ENCODE results near the gene CDH4. TPM values are rescaled to one million over a fixed set of nuclear protein-coding genes. Genes with fewer than 3 reads are reported as not detected.

The CDH4 gene
- total RNA-seq, 1 donor from 2014 or later: 0.99 TPM

DNA sequence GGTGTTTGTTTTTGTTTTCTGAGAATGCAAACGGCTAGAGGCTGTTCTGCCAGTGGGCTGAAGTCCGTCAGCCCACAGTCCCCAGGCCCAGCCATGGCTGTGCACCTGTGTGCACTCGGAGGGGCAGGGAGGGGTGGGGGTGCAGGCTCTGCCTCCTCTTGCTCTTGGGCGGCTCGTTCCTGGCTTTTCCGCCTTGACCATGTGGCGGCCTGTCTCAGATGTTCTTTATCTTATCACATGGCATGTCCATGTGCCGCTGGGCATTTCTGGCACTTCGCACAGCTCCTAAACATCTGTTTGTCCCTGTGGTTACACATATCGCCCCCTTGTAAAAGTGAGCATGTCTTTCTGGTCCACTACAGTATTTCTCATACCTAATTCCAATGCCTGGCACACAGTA is 137.0 kb downstream of the CDH4 start:
- Mint-ChIP-seq H3K36me3 (ENCODE audit: low read depth) (peaks cover 2% of the 10 kb centered on the region), H3K9me3 (ENCODE audit: low read depth) (peaks cover 6% of the 10 kb centered on the region), H3K4me1 (ENCODE audit: low read depth) (peaks cover 8% of the 10 kb centered on the region), H3K27ac (ENCODE audit: unreplicated experiment) (no peak overlapping the region), H3K27me3 (ENCODE audit: low read depth) (no peaks in the 10 kb centered on the region), H3K4me3 (ENCODE audit: unreplicated experiment) (no peak overlapping the region)
- DNase-seq (ENCODE audit: low spot score): no peak
- TF ChIP-seq, protein P1, sequence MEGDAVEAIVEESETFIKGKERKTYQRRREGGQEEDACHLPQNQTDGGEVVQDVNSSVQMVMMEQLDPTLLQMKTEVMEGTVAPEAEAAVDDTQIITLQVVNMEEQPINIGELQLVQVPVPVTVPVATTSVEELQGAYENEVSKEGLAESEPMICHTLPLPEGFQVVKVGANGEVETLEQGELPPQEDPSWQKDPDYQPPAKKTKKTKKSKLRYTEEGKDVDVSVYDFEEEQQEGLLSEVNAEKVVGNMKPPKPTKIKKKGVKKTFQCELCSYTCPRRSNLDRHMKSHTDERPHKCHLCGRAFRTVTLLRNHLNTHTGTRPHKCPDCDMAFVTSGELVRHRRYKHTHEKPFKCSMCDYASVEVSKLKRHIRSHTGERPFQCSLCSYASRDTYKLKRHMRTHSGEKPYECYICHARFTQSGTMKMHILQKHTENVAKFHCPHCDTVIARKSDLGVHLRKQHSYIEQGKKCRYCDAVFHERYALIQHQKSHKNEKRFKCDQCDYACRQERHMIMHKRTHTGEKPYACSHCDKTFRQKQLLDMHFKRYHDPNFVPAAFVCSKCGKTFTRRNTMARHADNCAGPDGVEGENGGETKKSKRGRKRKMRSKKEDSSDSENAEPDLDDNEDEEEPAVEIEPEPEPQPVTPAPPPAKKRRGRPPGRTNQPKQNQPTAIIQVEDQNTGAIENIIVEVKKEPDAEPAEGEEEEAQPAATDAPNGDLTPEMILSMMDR (IDR thresholded peaks at IDR 0.05): no peak

DNA sequence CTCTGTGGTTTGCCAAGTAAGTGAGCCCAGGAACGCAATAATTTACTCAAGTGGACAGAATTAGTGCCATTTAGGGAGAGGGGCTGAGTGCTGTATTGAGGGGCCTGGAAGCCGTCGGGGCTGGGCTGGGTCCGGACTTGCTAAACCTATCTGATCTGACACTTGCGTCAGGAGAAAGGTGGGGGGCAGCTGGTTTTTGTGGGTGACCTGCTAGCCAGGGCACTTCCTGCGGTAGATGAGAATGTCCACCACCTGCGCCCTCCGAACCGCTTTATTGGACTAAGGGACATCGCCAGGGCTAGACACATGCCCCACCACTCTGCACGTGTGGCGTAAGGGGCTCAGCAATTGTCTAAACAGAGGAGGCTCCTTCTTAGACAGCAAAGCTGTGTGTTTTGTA is 139.1 kb downstream of the CDH4 start:
- Mint-ChIP-seq H3K4me1 (ENCODE audit: low read depth) (peaks cover 8% of the 10 kb centered on the region), H3K27me3 (ENCODE audit: low read depth) (no peaks in the 10 kb centered on the region), H3K36me3 (ENCODE audit: low read depth) (no peaks in the 10 kb centered on the region), H3K9me3 (ENCODE audit: low read depth) (no peaks in the 10 kb centered on the region), H3K4me3 (ENCODE audit: unreplicated experiment) (no peak overlapping the region), H3K27ac (ENCODE audit: unreplicated experiment) (no peak overlapping the region)
- DNase-seq (ENCODE audit: low spot score): no peak
- TF ChIP-seq, protein P1 (IDR thresholded peaks at IDR 0.05): no peak

DNA sequence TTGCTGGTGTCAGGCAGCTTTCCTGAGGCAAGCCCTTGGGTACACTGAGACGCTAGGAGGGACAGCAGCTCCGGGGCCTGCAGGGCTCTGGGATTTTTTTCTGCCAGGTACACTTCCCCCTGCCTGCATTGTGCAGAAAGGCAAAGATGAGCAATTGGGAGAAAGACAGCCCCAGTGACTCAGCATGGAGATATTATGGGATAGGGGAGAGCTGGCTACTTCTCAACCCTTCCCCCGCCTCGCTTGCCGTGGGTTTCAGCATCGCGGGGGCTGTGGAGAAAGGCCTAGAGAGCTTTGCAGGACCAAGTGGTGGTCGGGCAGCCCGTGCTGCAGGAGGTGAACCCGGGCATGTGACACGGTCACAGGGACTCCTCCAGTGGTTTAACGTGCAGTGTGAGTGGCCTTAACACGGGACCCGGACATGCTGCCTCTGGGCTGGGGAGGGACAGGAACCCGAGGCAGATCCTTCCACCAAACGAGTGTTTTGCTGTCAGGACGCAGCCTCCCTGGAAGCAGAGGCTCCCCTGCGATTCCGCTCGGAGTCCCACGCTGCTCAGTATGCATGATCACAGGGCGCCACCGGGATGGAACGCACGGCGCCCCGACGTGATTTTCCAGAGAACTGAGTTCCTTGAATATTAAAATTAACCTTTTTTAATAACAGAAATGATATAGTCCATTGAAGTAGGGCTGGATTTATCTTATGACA is 139.9 kb downstream of the CDH4 start:
- no peak overlapping the region for H3K27ac Mint-ChIP-seq (ENCODE audit: unreplicated experiment)
- H3K4me3 Mint-ChIP-seq (ENCODE audit: unreplicated experiment): no peak overlapping the region
- no peak for DNase-seq (ENCODE audit: low spot score)
- TF ChIP-seq, protein P1 (IDR thresholded peaks at IDR 0.05): no peak
- H3K36me3 Mint-ChIP-seq (ENCODE audit: low read depth): no peaks in the 10 kb centered on the region
- H3K27me3 Mint-ChIP-seq (ENCODE audit: low read depth): no peaks in the 10 kb centered on the region
- no peaks in the 10 kb centered on the region for H3K9me3 Mint-ChIP-seq (ENCODE audit: low read depth)
- peaks cover 8% of the 10 kb centered on the region for H3K4me1 Mint-ChIP-seq (ENCODE audit: low read depth)

DNA sequence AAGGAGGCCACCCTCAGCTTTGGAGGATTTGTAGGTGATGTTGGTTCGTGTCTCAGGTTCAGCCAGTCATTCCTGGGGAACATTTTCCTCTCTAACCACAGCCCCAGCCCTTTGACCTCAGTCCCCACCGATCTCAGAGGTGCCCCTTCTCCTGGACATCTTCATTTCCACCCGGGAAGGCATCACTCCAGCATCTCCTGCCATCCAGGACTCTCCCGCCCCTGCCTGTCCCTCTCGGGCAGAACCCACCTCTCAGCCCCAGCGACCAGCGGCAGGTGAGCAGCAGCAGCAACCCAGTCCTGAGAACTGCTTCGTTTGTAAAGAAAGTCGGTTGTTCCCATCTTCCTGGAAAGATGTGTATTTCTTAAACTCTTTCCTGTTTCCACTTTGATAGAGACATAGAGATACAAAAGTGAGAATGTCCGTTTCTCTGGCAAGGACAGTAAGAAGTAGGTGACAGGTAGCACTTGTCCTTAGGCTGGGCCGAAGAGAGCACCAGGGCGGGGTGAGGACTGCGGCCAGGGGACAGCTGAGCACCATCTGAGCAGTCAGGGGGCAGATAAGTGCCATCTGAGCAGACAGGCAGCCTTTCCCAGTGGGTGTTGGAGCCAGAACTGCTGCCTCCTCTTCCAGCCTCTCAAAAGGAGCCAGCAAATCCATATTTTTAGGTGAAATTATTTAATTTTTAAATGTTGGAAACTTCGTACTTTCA is 142.2 kb downstream of the CDH4 start:
- H3K27me3 Mint-ChIP-seq (ENCODE audit: low read depth): no peaks in the 10 kb centered on the region
- no peak overlapping the region for H3K27ac Mint-ChIP-seq (ENCODE audit: unreplicated experiment)
- no peaks in the 10 kb centered on the region for H3K4me1 Mint-ChIP-seq (ENCODE audit: low read depth)
- DNase-seq (ENCODE audit: low spot score): peak; percentile 59
- H3K9me3 Mint-ChIP-seq (ENCODE audit: low read depth): no peaks in the 10 kb centered on the region
- no peaks in the 10 kb centered on the region for H3K36me3 Mint-ChIP-seq (ENCODE audit: low read depth)
- TF ChIP-seq, protein P1 (IDR thresholded peaks at IDR 0.05): no peak
- no peak overlapping the region for H3K4me3 Mint-ChIP-seq (ENCODE audit: unreplicated experiment)

DNA sequence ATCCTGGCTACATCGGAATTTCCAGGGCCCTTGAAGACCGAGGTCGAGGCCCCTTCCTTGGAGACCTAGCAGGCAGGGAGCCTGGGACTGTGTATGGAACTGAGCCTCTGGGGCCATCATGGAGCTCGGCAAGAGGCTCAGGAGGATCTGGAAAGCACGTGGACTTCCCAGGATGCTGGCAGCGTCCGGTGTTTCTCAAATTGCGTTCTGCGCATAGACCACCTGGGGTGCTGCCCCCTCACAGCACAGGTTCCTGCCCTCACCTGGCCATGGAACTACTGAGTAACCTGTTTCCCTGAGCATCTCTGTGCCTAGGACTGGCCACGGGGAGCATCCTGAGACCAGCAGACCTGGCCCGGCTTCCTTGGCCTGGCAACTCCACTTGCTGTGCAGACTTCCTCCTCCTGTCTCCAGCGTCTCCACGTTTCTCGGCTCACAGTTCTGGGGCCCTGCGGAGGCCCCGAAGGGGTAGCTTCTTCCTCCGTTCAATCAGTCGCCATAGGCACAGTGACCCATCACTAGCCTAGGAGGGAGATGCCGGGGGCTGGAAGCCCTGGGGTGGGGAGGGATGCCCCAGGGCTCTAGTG is 144.3 kb downstream of the CDH4 start:
- no peaks in the 10 kb centered on the region for H3K36me3 Mint-ChIP-seq (ENCODE audit: low read depth)
- H3K9me3 Mint-ChIP-seq (ENCODE audit: low read depth): peaks cover 4% of the 10 kb centered on the region
- TF ChIP-seq, protein P1 (IDR thresholded peaks at IDR 0.05): no peak
- no peaks in the 10 kb centered on the region for H3K4me1 Mint-ChIP-seq (ENCODE audit: low read depth)
- H3K27me3 Mint-ChIP-seq (ENCODE audit: low read depth): no peaks in the 10 kb centered on the region
- H3K27ac Mint-ChIP-seq (ENCODE audit: unreplicated experiment): no peak overlapping the region
- no peak overlapping the region for H3K4me3 Mint-ChIP-seq (ENCODE audit: unreplicated experiment)
- DNase-seq (ENCODE audit: low spot score): no peak
